GM12875 (cell line): ENCODE data around the gene CMIP.

Source experiments
- H3K4me3 ChIP-seq: one replicate; pipeline ENCODE4 v1.5.1; 2011; ENCODE audit warnings: low read depth, low read length, control low read depth
- CTCF ChIP-seq: IDR thresholded peaks from 2 replicates; pipeline ENCODE4 v1.5.1; 2011; ENCODE audit warnings: low read depth, mild to moderate bottlenecking, control low read depth, inconsistent platforms, low read length, moderate library complexity, borderline replicate concordance; ENCODE audit not compliant: insufficient read depth

Gene CMIP

DNA sequence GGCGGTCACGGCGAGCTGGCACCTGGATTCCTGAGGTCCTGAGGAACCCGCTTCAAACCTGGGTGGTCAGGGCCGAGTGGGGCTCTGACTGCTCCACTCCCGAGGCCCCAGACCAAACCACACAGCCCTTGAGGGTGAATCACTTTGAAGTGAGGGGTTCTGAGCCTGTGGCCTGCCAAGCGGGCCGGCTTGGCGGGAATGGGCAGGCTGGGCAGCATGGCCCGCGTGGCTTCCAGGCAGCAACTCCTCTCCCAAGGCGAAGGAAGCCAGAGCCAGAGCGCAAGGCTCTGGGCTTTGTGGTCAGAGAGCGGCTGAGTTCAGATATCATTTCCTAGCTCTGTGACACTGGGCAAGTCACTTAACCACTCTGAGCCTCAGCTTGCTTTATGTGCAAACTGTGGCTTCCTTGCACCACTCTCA lies 42.7 kb downstream of the CMIP start:
- no peak overlapping the region for H3K4me3 ChIP-seq
- no peak for TF ChIP-seq CTCF

DNA sequence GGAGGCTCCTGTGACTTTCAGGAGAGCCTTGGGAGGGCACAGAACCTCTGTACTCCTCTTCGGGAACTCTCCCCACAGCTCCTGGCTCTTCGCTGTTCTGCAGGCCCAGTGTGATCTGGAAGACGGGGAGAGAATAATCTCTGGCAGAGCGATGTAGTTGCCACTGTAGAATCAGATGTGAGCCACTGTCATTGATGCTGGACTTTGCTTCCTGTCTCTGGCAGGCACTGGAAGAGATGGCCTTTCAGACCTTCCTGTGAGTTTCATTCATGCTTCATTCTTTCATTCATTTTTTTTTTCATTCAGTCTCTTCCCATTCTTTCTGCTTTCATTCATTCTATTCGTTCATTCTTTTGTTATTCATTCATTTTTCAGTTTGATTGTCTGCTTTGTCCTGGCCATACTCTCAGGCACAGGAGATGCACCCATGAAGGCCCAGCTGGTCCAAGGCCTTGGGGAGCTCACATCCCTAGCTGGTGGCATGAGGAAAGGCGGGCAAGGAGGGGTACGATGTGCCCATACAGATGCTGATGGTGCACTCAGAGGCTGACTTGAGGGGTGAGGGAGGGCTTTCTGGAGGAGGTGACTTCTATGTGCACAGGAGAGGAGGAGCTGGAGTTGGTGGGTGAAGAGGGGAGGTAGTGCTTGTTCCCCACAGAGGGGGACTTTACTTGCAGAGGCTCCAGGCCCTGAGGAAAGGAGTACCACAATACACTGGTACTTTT lies 44.2 kb downstream of the CMIP start:
- TF ChIP-seq CTCF = no peak
- no peak overlapping the region for H3K4me3 ChIP-seq

DNA sequence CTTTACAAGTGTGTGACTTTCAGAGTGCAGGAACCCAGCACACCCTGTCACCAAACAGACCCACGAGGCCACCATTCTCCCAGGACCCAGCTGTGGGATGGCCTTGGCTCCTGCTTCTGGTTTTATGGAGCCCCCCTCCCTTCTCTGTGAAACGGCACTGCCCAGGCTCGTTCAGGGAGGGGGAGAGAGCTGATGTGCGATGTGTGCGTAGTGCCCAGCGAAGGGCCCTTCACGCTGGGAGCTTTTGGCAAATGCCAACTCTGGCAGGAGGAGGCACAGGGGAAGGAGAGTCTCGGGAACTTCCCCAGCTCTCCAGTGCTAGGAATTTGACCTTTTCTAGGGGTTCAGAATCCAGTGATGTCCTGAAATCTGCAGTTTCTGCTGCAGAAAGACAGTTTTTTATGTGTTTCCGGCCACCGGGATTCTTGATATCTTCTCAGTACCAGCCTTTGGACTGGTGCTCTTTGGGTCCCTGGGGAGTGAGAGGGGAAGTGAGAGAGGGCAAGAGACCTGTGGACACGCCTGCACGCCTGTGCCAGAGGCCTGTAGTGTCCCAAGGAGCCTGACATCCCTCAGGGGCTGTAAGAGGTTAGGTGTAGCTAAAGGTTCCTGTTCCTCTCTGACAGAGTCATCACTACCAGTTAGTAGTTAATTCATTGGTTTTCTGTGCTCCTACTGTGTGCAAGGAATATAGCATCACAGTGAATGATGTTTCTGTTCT lies 45.1 kb downstream of the CMIP start:
- TF ChIP-seq CTCF = no peak

GRCh38 chr16:81491541-81492188 lies 47.1 kb downstream of the CMIP start:
- no peak for TF ChIP-seq CTCF

More for the DNA sequence above, 45.1 kb downstream of the CMIP start:
- no peak overlapping the region for H3K4me3 ChIP-seq

GRCh38 chr16:81492311-81492761 lies 47.7 kb downstream of the CMIP start:
- no peak for TF ChIP-seq CTCF
- H3K4me3 ChIP-seq = no peak overlapping the region

More at GRCh38 chr16:81491541-81492188, 47.1 kb downstream of the CMIP start:
- H3K4me3 ChIP-seq = no peak overlapping the region

- TF ChIP-seq CTCF = no peak
- no peak overlapping the region for H3K4me3 ChIP-seq
Measured at GRCh38 chr16:81492965-81493754, 48.6 kb downstream of the CMIP start.
